Ishikawa (cell line): ENCODE results near the gene QPCTL.
"Not testable (repeated sequence)": the region's sequence is repeated elsewhere in the genome, so short reads cannot be mapped to it uniquely, and the experiment has no call there.

Source experiments
- CEBPB ChIP-seq: IDR thresholded peaks from 2 replicates; pipeline ENCODE4 v1.6.1; 2012
- CREB1 ChIP-seq: IDR thresholded peaks from 2 replicates; pipeline ENCODE4 v1.6.1; 2012; ENCODE audit warnings: low read depth
- EP300 ChIP-seq: IDR thresholded peaks from 2 replicates; pipeline ENCODE4 v1.6.1; 2012; ENCODE audit warnings: borderline replicate concordance
- MAX ChIP-seq: IDR thresholded peaks from 2 replicates; pipeline ENCODE4 v1.6.1; 2012
- TAF1 ChIP-seq: IDR thresholded peaks from 2 replicates; pipeline ENCODE4 v1.6.1; 2012; ENCODE audit warnings: low read depth, mild to moderate bottlenecking
- TEAD4 ChIP-seq: IDR thresholded peaks from 2 replicates; pipeline ENCODE4 v1.6.1; 2012
- ZBTB7A ChIP-seq: IDR thresholded peaks from 2 replicates; pipeline ENCODE4 v1.6.1; 2012; ENCODE audit warnings: low read depth

- TF ChIP-seq ZBTB7A, EP300, MAX, CREB1, TAF1: not testable (repeated sequence)
- peak; percentile 47; the same call in 1 of the 2 replicates for TF ChIP-seq CEBPB
- TF ChIP-seq TEAD4: 0 out of 2 replicates have a peak, but pooled peaks have one; percentile 12
Measured at GRCh38 chr19:45728683-45729082, 36.2 kb downstream of the QPCTL start.
